Adipocyte (in vitro differentiated cells): ENCODE results near the gene CAMK2N2.

Experiments
- DNase-seq: peaks from one replicate; pipeline ENCODE4 v3.0.0-alpha.2; 2015; ENCODE audit warnings: low read depth
- H3K27me3 ChIP-seq: replicated peaks from 2 replicates; pipeline ENCODE4 v1.7.0; 2013; ENCODE audit warnings: mild to moderate bottlenecking, low read length, moderate library complexity; ENCODE audit not compliant: control insufficient read depth, insufficient read depth
- H3K36me3 ChIP-seq: 2 replicates; pipeline ENCODE4 v1.7.0; 2013; ENCODE audit warnings: low read length, mild to moderate bottlenecking, moderate library complexity; ENCODE audit not compliant: control insufficient read depth, insufficient read depth, severe bottlenecking
- H3K4me1 ChIP-seq: 2 replicates; pipeline ENCODE4 v1.7.0; 2013; ENCODE audit warnings: mild to moderate bottlenecking, low read length, moderate library complexity; ENCODE audit not compliant: control insufficient read depth, insufficient read depth
- H3K4me3 ChIP-seq: 2 replicates; pipeline ENCODE4 v1.7.0; 2013; ENCODE audit warnings: mild to moderate bottlenecking, low read length, moderate library complexity
- H3K9ac ChIP-seq: 2 replicates; pipeline ENCODE4 v1.7.0; 2013; ENCODE audit warnings: mild to moderate bottlenecking, low read length, moderate library complexity
- H3K9me3 ChIP-seq: 2 replicates; pipeline ENCODE4 v1.7.0; 2013; ENCODE audit warnings: mild to moderate bottlenecking, low read length, moderate library complexity; ENCODE audit not compliant: control insufficient read depth

Gene CAMK2N2

DNA sequence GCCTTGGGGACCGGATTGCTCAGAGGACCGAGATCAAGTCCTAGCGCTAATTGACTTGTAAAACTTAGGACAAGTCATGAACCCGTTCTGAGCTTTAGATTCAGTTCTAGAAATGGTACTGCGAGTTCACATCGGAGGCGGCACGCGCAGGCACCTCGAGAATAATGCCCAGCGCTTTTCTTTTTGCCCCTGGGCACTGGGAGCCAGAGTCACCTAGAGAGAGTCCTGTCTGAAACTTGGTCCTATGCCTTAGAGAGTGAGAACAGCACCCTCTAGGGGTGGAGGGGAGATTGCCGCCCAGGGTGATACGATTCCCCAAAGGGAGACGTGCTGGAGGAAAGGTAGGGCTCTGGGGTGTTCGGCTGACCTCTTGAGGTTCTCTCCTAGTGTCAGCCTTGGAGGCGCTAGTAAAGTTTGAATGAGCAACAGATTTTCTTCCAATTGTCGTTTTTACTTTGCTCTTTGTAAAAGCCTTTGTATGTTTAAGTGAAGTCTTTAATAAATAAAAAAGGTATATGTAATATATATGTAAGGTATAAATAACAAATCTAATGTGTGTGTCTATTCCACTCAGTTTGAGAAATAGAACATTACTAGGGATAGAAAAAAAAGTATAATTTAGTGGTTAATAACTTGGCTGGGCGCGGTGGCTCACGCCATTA is 11.1 kb downstream of the CAMK2N2 start:
- Histone ChIP-seq H3K36me3 (peaks cover 4% of the 10 kb centered on the region), H3K9me3 (no peaks in the 10 kb centered on the region), H3K27me3 (no peaks in the 10 kb centered on the region), H3K9ac (peak overlapping the region; percentile 95), H3K4me1 (peaks cover 10% of the 10 kb centered on the region), H3K4me3 (peak overlapping the region; percentile 98)
- DNase-seq: peak; percentile 97

DNA sequence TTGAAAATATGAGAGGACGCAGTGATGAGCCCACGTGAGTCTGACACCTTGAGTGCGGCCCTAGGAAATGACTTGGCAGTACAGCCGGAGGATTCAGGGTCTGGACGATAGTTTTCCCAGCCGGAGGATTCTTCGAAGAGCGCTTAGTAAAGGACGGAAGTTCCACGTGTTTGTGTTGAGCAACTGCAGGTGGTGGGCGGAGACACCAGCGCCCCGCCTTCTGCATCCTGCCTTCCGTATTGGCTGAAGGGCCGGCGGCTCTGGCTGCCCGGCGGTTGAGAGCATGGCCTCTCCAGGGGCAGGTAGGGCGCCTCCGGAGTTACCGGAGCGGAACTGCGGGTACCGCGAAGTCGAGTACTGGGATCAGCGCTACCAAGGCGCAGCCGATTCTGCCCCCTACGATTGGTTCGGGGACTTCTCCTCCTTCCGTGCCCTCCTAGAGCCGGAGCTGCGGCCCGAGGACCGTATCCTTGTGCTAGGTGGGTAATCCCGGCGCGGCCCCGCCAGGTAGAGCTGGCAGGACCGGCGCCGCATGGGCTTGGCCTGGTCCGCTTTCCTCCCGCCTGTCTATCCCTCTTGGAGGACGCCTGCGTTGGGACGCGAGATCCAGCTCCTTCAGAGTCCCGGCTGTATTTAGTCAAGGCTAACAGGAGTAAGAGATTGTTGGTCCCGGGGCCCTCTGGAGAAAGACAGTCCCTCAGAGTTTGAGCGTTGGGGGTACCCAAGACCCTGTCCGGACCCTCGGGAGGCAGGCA is 11.8 kb downstream of the CAMK2N2 start, which contains the start of gene EEF1AKMT4:
Gene EEF1AKMT4 (plus strand): TSS at position 261 of the 755 bp plus-strand sequence. CDS start 23 bp downstream, at position 284.
- peak; percentile 98 for DNase-seq
- Histone ChIP-seq H3K36me3 (peaks cover 11% of the 10 kb centered on the region), H3K9me3 (no peaks in the 10 kb centered on the region), H3K27me3 (no peaks in the 10 kb centered on the region), H3K4me1 (peaks cover 10% of the 10 kb centered on the region), H3K9ac (peak within 1 kb of the TSS; percentile 95), H3K4me3 (peak within 1 kb of the TSS; percentile 98)

DNA sequence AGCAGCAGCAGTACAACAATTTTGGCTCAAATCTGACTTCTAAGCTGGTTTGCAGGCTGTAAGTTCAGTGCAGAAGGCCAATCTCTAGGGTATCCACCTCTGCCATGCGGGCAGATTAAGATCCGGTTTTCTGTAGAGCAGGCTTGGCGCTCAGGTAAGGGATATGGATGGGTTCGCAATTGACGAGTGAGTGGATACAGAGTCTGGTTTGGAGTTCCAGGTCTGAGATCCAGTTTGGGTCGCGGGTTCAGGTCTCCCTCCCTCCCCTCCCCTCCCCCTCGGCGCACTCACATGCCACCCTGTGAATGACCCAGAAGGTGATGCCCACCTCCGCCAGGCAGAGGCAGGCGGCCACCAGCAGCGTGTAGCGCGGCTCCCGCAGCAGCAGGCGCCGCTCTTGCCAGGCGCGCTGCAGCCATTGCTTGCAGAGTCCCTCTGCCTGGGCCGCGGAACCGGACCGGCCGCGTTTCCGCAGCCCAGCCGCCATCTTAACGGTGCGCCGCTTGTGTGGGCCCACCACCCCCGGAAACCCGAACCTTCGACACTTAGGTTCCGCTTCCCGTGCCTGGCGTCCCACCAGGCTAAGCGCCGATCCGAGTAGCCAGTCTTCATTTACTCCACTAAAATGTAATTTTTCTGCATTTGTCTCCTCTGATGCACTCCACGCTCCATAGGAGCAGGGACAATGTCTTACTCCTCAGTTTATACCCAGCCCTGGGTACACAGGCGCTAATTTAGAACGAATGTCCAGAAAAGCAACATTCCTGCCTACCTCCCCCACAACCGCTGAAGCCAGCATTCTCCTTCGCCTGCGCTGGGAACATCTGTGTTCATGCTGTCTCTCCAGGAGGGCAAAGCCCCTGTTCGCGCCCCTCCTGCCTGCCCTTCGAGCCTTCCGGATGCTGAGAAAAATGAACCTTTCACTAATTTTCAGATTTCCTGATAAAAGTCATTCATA is 12.6 kb downstream of the CAMK2N2 start, which contains the start of gene ALG3:
Gene ALG3 (minus strand): TSS at position 509 of the 958 bp plus-strand sequence. CDS start 22 bp downstream, at position 487.
- peak within 1 kb of the TSS; percentile 98 for H3K4me3 ChIP-seq
- H3K9ac ChIP-seq: peak within 1 kb of the TSS; percentile 95
- H3K36me3 ChIP-seq: peaks cover 19% of the 10 kb centered on the region
- no peaks in the 10 kb centered on the region for H3K27me3 ChIP-seq
- peaks cover 10% of the 10 kb centered on the region for H3K4me1 ChIP-seq
- peak; percentile 95 for DNase-seq
- H3K9me3 ChIP-seq: no peaks in the 10 kb centered on the region

DNA sequence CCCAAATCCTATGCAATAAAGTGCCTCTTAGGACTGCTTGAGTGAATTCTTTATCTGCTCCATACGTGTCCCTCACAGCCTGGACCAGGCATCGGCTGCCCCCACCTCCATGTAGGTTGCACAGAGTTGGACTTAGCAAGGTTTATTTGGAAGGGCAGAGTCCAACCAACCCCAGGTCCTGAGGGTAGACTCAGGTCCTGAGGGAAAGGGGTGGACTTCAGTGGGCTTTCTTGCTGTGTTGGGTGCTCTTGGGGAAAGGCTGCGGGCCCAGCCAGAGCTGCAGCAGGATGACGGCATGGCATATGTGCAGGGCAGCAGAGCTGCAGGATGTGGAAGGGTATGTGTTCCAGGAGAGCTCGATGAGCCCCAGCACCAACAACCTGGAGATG is 19.1 kb downstream of the CAMK2N2 start:
- H3K27me3 ChIP-seq: peaks cover 15% of the 10 kb centered on the region
- H3K4me3 ChIP-seq: no peak overlapping the region

DNA sequence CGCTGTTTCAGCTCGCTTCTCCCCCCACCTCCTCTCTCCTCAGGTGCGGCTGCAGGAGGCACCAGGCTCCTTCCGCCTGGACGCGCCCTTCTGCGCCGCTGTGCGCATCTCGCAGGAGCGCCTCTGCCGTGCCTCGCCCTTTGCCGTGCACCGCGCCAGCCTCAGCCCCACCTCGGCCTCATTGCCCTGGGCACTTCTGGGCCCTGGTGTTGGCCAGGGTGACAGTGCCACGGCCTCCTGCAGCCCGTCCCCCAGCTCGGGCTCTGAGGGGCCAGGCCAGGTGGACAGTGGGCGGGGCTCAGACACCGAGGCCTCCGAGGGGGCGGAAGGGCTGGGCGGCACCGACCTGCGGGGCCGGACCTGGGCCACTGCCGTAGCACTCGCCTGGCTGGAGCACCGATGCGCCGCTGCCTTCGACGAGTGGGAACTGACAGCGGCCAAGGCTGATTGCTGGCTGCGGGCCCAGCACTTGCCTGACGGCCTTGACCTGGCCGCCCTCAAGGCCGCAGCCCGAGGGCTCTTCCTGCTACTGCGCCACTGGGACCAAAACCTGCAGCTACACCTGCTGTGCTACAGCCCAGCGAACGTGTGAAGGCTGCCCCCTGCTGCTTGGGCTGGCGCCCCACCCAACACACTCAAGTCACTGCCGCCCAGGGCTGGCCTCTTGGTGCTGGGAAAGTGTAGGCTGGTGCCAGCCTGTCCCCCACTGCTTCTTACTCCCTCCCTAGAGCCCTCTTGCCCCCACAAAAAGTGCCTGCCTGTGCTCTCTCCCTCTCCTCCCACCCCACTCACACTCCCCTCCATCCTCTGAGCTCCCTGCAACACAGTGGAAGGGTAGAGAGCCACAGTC is 19.7 kb downstream of the CAMK2N2 start:
- no peak for DNase-seq
- no peaks in the 10 kb centered on the region for H3K9me3 ChIP-seq
- H3K9ac ChIP-seq: no peak overlapping the region
- H3K27me3 ChIP-seq: peaks cover 15% of the 10 kb centered on the region
- H3K4me1 ChIP-seq: no peaks in the 10 kb centered on the region
- H3K4me3 ChIP-seq: no peak overlapping the region
- peaks cover 36% of the 10 kb centered on the region for H3K36me3 ChIP-seq

More for the DNA sequence above, 19.1 kb downstream of the CAMK2N2 start:
- Histone ChIP-seq H3K9me3 (no peaks in the 10 kb centered on the region), H3K9ac (no peak overlapping the region), H3K36me3 (peaks cover 36% of the 10 kb centered on the region), H3K4me1 (no peaks in the 10 kb centered on the region)
- no peak for DNase-seq

DNA sequence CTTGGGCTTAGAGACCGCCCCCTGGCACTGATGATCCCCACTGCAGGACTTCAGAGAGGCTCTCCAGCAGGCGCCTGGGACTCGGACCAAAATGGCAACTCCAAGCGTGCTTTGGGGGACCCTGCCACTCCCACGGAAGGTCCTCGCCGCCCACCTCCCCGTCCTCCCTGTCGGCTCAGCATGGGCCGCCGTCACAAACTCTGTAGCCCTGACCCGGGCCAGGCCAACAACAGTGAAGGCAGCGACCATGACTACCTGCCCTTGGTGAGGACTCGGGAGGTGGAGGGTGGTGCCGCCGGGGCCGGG is 20.3 kb downstream of the CAMK2N2 start:
- H3K9ac ChIP-seq: no peak overlapping the region
- H3K36me3 ChIP-seq: peaks cover 36% of the 10 kb centered on the region
- no peaks in the 10 kb centered on the region for H3K4me1 ChIP-seq
- H3K27me3 ChIP-seq: peaks cover 20% of the 10 kb centered on the region
- H3K4me3 ChIP-seq: no peak overlapping the region
- no peak for DNase-seq
- H3K9me3 ChIP-seq: no peaks in the 10 kb centered on the region

DNA sequence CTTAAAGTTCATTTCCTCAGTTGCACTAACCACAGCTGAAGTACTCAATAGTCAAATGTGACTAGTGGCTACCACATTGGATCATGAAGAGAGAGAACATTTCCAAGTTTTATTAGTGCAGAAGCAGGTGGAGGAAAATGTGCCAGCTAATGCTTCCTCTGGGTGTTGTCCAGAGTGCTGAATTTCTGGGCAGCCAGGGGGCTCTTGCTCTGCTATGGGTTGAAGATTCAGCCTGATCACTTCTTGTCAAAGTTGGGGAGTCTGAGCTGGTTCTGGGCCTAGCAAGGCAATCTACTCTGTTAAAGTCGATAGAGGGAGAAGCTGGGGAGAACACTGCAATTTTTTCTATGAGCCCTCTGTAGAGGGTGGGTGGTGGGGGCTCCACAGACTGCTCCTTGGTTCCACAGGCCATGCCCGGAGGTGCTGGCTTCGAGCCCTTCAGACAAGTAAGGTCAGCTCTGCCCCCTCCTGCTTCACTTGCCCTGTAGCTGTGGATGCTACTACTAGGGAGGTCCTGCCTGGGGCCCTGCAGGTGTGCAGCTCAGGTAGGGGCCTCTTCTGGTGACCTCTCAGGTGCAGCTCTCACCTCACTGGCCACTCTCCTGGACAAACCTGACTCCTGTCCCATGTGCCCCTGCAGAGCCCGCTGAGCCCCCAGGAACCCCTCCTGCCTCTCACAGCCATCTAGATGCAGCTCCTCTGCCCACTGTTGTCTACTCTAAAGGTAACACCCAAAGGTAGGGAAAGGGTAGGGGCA is 20.8 kb downstream of the CAMK2N2 start:
- DNase-seq: no peak
- Histone ChIP-seq H3K9me3 (no peaks in the 10 kb centered on the region), H3K9ac (no peak overlapping the region), H3K4me3 (no peak overlapping the region), H3K4me1 (no peaks in the 10 kb centered on the region), H3K27me3 (peaks cover 24% of the 10 kb centered on the region), H3K36me3 (peaks cover 34% of the 10 kb centered on the region)

DNA sequence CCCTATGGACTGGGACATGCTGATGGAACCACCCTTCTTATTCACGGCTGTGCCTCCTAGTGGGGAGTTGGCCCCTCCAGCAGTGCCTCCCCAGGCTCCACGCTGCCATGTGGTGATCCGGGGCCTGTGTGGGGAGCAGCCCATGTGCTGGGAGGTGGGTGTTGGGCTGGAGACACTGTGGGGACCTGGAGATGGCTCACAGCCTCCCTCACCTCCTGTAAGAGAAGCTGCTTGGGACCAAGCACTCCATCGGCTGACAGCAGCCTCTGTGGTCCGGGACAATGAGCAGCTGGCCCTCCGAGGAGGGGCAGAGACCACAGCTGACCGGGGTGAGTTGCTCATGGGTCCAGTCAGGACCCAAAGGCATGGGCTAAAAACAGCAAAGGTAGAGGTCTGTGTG is 21.6 kb downstream of the CAMK2N2 start:
- no peaks in the 10 kb centered on the region for H3K4me1 ChIP-seq
- no peak for DNase-seq

DNA sequence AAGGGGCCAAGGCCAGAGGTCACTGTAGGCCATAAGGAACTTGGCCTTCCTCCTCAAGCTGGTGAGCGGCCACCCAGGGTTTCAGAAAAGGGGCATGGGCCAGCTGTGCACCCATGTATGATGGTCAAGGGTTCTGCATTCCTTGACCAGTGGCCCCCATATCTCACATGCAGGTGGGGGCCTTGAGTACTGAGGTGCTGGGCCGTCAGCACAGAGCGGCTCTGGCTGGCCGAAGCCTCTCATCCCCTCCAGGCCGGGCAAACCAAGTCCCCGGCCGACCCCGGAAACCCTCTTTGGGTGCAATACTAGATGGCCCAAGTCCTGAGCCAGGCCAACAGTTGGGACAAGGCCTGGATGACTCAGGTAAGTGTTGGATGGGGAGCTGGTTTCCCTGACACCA is 22.1 kb downstream of the CAMK2N2 start:
- peaks cover 24% of the 10 kb centered on the region for H3K27me3 ChIP-seq
- H3K9ac ChIP-seq: no peak overlapping the region
- H3K4me3 ChIP-seq: no peak overlapping the region
- H3K36me3 ChIP-seq: peaks cover 21% of the 10 kb centered on the region
- no peaks in the 10 kb centered on the region for H3K9me3 ChIP-seq
- H3K4me1 ChIP-seq: no peaks in the 10 kb centered on the region
- DNase-seq: no peak

More for the DNA sequence above, 21.6 kb downstream of the CAMK2N2 start:
- peaks cover 26% of the 10 kb centered on the region for H3K36me3 ChIP-seq
- H3K9ac ChIP-seq: no peak overlapping the region
- no peak overlapping the region for H3K4me3 ChIP-seq
- peaks cover 24% of the 10 kb centered on the region for H3K27me3 ChIP-seq
- no peaks in the 10 kb centered on the region for H3K9me3 ChIP-seq
